NCI-H524 treated with DMSO at 0.1 percent for 48 hours (cell line): ENCODE measurements around the gene BICD1.
"Not testable (repeated sequence)": the region's sequence is repeated elsewhere in the genome, so short reads cannot be mapped to it uniquely, and the experiment has no call there.

Experiments
- DNase-seq: peaks from one replicate; lab custom pipeline; 2025; lab: John Stamatoyannopoulos, UW

The BICD1 gene

DNA sequence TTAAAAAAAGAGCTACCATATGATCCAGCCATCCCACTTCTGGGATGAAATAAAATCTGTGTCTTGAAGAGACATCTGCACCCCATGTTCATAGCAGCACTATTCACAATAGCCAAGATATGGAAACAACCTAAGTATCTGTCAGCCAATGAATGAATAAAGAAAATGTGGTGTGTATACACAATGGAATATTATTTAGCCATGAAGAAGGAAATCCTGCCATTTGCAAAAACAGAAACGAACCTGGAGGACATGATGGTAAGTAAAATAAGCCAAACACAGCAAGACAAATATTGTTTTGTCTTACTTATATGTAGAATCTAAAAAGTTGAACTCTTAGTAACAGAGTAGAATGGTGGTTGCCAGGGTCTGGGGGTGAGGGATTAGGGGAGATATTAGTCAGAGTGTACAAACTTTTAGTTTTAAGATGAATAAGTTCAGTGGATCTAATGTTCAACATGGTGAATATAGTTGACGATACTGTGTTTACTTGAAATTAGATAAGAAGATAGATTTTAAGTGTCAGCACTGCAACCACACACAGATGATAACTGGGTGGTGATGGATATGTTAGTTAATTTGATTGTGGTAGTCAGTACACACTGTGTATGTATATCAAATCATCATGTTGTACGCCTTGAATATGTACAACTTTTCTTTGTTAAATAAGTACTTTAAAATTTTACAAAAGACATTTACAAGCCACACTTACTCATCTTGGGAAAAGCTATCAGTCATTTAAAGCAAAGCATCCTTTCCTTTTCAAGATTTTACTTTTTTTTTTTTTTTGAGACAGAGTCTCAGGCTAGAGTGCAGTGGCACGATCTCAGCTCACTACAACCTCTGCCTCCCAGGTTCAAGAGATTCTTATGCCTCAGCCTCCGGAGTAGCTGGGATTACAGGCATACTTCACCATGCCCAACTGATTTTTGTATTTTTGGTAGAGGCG, 89.9 kb downstream of the BICD1 start:
- DNase-seq, result no peak

- DNase-seq, result no peak
Observed at GRCh38 chr12:32197421-32197820, 90.8 kb downstream of the BICD1 start.

DNA sequence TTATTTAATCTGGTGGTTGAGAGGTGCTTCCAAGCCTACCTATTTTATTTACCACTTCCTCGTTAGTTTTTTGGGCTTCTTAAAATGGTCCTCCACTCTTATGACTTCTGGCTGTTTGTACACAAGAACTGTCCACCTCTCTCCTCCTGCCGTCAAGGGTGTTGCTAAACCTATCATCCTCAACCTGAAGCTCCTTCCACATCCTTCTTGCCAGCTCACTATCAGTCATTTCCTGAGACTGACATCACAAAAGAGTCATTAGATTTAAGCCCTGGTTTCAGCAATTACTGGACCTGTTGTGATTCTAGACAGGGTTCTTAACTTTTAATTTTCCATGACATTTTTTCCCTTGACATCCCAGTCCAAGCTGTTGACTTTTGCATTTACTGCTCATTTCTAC, 91.9 kb downstream of the BICD1 start:
- DNase-seq, result no peak

DNA sequence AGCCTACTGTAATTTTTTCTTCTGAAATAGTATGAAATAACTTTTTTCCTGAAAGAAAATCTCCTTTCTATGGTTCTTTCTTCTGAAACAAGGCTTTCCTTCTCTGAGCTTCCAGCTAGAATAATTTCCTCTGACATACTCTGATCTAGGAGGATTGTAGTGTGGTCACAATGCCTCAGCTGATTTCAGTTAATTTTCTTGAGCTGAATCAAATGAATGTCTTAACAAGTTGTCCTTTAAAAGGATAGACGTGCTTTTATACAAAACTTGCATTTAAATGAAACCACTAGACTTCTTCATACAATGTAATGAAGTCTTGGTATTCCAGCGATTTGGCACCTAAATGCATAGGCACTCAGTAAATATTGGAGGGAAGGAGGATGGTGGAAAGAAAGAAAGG, 94.4 kb downstream of the BICD1 start:
- no peak for DNase-seq

GRCh38 chr12:32201976-32202375, 95.3 kb downstream of the BICD1 start:
- DNase-seq, result peak; percentile 72

DNA sequence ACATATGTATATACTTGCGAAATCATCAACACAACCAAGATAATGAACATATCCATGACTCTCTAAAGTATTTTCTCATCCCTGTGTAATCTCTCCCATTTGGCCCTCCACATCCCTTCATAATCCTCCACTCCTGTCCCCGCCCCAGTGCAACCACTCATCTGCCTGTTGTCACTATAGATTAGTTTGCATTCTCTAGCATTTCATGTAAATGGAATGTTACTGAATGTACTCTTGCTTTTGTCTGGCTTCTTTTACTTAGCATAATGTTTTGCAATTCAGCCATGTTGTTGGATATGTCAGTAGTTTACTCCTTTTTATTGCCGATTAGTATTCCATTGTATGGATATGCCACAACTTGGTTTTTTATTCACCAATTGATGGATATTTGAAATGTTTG, 99.1 kb downstream of the BICD1 start:
- no peak for DNase-seq

GRCh38 chr12:32208355-32208754, 101.7 kb downstream of the BICD1 start:
- no peak for DNase-seq

GRCh38 chr12:32211066-32211899, 104.6 kb downstream of the BICD1 start:
- no peak for DNase-seq

GRCh38 chr12:32211900-32212156, 105.2 kb downstream of the BICD1 start:
- DNase-seq, result no peak

- no peak for DNase-seq
Observed at GRCh38 chr12:32214723-32215122, 108.1 kb downstream of the BICD1 start.

- DNase-seq, result no peak
Observed at GRCh38 chr12:32217354-32218310, 111.0 kb downstream of the BICD1 start.

DNA sequence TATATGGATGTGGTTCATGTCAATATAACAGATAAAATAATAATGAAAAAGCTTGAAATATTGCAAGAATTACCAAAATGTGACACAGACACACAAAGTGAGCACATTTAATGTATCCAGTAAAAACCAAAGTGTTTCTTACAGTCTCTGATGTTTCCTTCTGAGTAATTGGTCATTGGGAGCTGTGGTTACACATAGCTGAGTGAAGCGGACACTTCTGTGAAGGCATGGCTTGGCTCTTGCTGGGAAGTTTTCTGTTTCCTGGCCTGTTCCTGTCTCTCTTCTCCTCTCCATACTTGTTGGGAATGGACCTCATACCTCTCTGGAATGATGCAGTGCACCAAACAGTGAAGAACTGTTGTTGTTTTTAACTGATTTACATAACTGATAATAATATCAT, 117.3 kb downstream of the BICD1 start:
- DNase-seq, result no peak

- no peak for DNase-seq
Observed at GRCh38 chr12:32226768-32227167, 120.1 kb downstream of the BICD1 start.

GRCh38 chr12:32229971-32230612, 123.4 kb downstream of the BICD1 start:
- peak; percentile 13 for DNase-seq

DNA sequence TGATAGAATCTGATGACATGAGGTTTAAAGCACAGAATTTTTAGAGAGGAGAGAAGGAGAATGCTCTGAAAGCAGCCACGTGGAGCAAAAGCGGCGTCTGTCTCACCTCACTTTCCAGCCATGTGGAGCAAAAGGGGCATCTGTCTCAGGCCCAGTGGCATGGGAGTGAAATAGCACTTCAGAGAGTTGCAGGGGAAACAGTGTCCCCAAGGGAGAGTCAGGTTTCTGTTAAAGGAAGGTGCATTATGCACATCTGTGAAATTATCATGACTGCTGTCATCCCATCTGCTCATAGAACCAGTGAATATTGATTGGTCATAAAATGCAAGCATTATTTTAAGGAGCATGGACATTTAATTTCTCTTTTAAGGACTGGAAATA, 124.0 kb downstream of the BICD1 start:
- peak; percentile 96 for DNase-seq

- DNase-seq, result not testable (repeated sequence)
Observed at GRCh38 chr12:32231361-32231760, 124.7 kb downstream of the BICD1 start.

- DNase-seq, result no peak
Observed at GRCh38 chr12:32233568-32233967, 126.9 kb downstream of the BICD1 start.

GRCh38 chr12:32235251-32235650, 128.6 kb downstream of the BICD1 start:
- DNase-seq, result no peak

- DNase-seq, result no peak
Observed at GRCh38 chr12:32240162-32240561, 133.5 kb downstream of the BICD1 start.

GRCh38 chr12:32240831-32241230, 134.2 kb downstream of the BICD1 start:
- DNase-seq, result no peak

DNA sequence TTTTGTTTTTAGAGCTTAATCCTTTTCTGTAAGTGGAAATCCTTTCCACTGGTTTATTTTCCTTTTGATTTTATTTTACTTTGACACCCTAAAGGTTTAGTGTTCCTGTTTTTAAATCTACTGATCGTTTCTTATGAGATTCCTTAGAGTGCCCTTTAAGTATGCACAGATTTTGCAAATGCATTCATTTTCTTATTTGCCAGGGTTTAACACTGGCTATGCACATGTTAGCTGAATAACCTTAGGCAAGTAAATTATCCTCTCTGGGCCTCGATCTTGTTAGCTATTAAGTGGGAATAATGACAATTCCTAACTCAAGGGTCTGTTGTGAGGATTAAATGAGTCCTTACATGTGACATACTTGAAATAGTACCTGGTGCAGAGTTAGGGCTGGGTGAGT, 136.0 kb downstream of the BICD1 start:
- DNase-seq, result peak; percentile 15
